ENCODE results near the gene KNDC1. TPM values are rescaled to one million over a fixed set of nuclear protein-coding genes. Genes with fewer than 3 reads are reported as not detected.

The KNDC1 gene
- total RNA-seq, 4 donors from 2014 or later, result 0.42 to 1.7 (median 0.95) TPM

DNA sequence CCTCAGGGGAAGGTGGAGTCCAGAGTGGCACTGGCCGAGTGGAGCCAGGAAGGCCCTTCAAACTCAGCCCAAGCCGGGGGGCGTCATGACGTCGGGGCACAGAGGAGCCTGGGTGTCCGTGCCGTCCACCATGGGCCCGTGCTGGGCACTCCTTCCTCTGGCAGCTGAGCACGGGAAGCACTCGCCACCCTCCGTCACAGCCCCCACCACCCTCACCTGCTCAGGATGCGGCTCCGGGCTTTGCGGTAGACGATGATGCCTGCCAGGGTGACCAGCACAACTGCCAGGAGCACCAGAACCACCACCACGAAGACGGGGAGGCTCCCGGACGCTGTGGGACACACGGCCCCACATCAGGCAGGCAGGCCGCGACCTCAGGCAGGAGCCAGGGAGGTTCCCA is 108.5 kb downstream of the KNDC1 start:
- intact Hi-C loops (cut with DNase I), result no loop called here
- no peak for TF ChIP-seq POLR2AphosphoS5 (IDR thresholded peaks at IDR 0.05)
- TF ChIP-seq POLR2A (IDR thresholded peaks at IDR 0.05; ENCODE audit: low read depth), result no peak
- TF ChIP-seq EP300 (IDR thresholded peaks at IDR 0.05), result no peak
- TF ChIP-seq CTCF (IDR thresholded peaks at IDR 0.05), result no peak
- 93% methylated on average over 11 of the region's 22 CpGs for WGBS

GRCh38 chr10:133269367-133269766 is 109.3 kb downstream of the KNDC1 start:
- Histone ChIP-seq H3K27me3 (peaks cover 0 to 6% (median 0%) of the 10 kb centered on the region in 4 donors), H3K27ac (replicated peaks in 1 of 4) (no peak overlapping the region), H3K4me1 (no peaks in the 10 kb centered on the region), H3K36me3 (peaks cover 0 to 42% (median 11%) of the 10 kb centered on the region in 4 donors), H3K9me3 (no peaks in the 10 kb centered on the region), H3K4me3 (no peak overlapping the region)
- no peak for DNase-seq (ENCODE audit: extremely low spot score)
- WGBS, result 80% methylated on average over 9 of the region's 26 CpGs
- TF ChIP-seq EP300 (IDR thresholded peaks at IDR 0.05), result no peak
- no peak for TF ChIP-seq CTCF (IDR thresholded peaks at IDR 0.05)
- TF ChIP-seq POLR2A (IDR thresholded peaks at IDR 0.05; ENCODE audit: low read depth), result no peak
- no peak for TF ChIP-seq POLR2AphosphoS5 (IDR thresholded peaks at IDR 0.05)
- intact Hi-C loops (cut with DNase I), result no loop called here

More for the DNA sequence above, 108.5 kb downstream of the KNDC1 start:
- Histone ChIP-seq H3K27me3 (no peaks in the 10 kb centered on the region), H3K27ac (replicated peaks in 1 of 4) (no peak overlapping the region), H3K4me1 (no peaks in the 10 kb centered on the region), H3K36me3 (peaks cover 0 to 42% (median 11%) of the 10 kb centered on the region in 4 donors), H3K9me3 (no peaks in the 10 kb centered on the region), H3K4me3 (no peak overlapping the region)
- no peak for DNase-seq (ENCODE audit: extremely low spot score)

- Histone ChIP-seq H3K4me1 (no peaks in the 10 kb centered on the region), H3K27me3 (peaks cover 0 to 14% (median 0%) of the 10 kb centered on the region in 4 donors), H3K4me3 (no peak overlapping the region), H3K27ac (replicated peaks in 1 of 4) (no peak overlapping the region), H3K9me3 (no peaks in the 10 kb centered on the region), H3K36me3 (peaks cover 0 to 42% (median 11%) of the 10 kb centered on the region in 4 donors)
- no peak for TF ChIP-seq CTCF (IDR thresholded peaks at IDR 0.05)
- TF ChIP-seq EP300 (IDR thresholded peaks at IDR 0.05), result no peak
- TF ChIP-seq POLR2A (IDR thresholded peaks at IDR 0.05; ENCODE audit: low read depth), result no peak
- no peak for TF ChIP-seq POLR2AphosphoS5 (IDR thresholded peaks at IDR 0.05)
- intact Hi-C loops (cut with DNase I), result no loop called here
- no peak for DNase-seq (ENCODE audit: extremely low spot score)
- WGBS, result 86% methylated on average over 11 of the region's 20 CpGs
These were observed 110.2 kb downstream of the KNDC1 start for GRCh38 chr10:133270204-133270603.

DNA sequence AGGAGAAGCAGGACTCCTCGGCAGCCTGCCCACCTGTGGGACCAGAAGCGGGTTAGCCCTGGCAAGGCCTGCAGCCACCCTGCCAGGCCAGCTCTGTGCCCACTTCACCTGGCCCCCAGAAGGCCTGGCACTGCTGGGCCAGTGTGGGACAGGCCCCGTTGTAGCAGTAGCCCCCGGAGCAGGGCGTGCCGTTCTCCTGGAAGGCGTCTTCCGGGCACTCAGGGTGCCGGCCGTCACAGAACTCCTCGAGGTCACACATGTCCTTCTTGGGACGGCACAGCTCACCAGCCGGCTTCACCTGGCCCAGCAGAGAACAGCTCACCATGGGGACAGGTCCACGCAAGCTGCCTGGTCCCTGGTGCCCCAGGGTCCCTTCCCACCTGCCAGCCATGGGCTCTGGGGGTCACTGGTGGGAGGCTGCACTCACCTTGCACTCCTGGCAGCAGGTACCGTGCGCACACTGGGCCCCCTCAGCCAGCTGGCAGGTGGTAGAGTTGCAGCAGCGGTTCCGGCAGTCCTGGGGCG is 110.8 kb downstream of the KNDC1 start:
- H3K36me3 ChIP-seq, result peaks cover 0 to 42% (median 11%) of the 10 kb centered on the region in 4 donors

More for the DNA sequence above, 110.8 kb downstream of the KNDC1 start:
- Histone ChIP-seq H3K27ac (replicated peaks in 1 of 4) (no peak overlapping the region), H3K27me3 (peaks cover 0 to 21% (median 0%) of the 10 kb centered on the region in 4 donors), H3K9me3 (no peaks in the 10 kb centered on the region), H3K4me1 (peaks cover 0 to 6% (median 0%) of the 10 kb centered on the region in 4 donors), H3K4me3 (no peak overlapping the region)
- TF ChIP-seq POLR2AphosphoS5 (IDR thresholded peaks at IDR 0.05) (no peak), CTCF (IDR thresholded peaks at IDR 0.05) (no peak), EP300 (IDR thresholded peaks at IDR 0.05) (no peak), POLR2A (IDR thresholded peaks at IDR 0.05; ENCODE audit: low read depth) (no peak)
- WGBS, result no CpG with 5 or more reads among the region's 19 CpGs
- intact Hi-C loops (cut with DNase I), result no loop called here
- DNase-seq (ENCODE audit: extremely low spot score), result no peak

All from esophagus muscularis mucosa (tissue), 4 donors.